ENCODE results near the gene FAM193B. TPM values are rescaled to one million over a fixed set of nuclear protein-coding genes. Genes with fewer than 3 reads are reported as not detected.

The FAM193B gene
- total and polyA plus RNA-seq, 4 donors: 49.0 to 139 (median 81.4) TPM

- Histone ChIP-seq H3K9me3 (ENCODE audit: control insufficient read depth in 4 of 4, insufficient read depth in 3 of 4, low read length in 3 of 4) (no peaks in the 10 kb centered on the region), H3K36me3 (ENCODE audit: control insufficient read depth in 4 of 4, insufficient read depth in 4 of 4, low read length in 4 of 4) (peaks cover 0 to 6% (median under 1%) of the 10 kb centered on the region in 4 donors), H3K9ac (ENCODE audit: insufficient read depth in 1 of 2, low read length in 2 of 2) (no peak overlapping the region), H3K27ac (ENCODE audit: low read depth in 1 of 2, low read length in 1 of 2) (peak overlapping the region; percentile 13 to 71), H3K27me3 (ENCODE audit: control insufficient read depth in 3 of 3, insufficient read depth in 3 of 3, low read length in 2 of 3) (no peaks in the 10 kb centered on the region), H3K4me1 (ENCODE audit: control insufficient read depth in 5 of 5, insufficient read depth in 5 of 5, low read length in 5 of 5) (peaks cover 6 to 53% (median 20%) of the 10 kb centered on the region in 5 donors), H3K4me3 (peak overlapping the region; percentile 18)
- DNase-seq (peak in 1 of 3 donors; percentile 40), ATAC-seq (ENCODE audit: insufficient read depth, low FRiP score) (no peak)
- WGBS, 2 donors: 11 to 12% methylated on average over 48 of the region's 48 CpGs
- TF ChIP-seq CTCF (IDR thresholded peaks at IDR 0.05; ENCODE audit: control extremely low read depth, extremely low read depth): no peak
Observed at GRCh38 chr5:177498013-177498787, 56.2 kb downstream of the FAM193B start.

GRCh38 chr5:177497292-177498012 lies 56.9 kb downstream of the FAM193B start, which contains the start of gene PDLIM7:
Gene PDLIM7, minus strand, starts transcription at chr5:177497604. Its CDS starts 1,092 bp downstream, at chr5:177496512.
- Histone ChIP-seq H3K9ac (ENCODE audit: insufficient read depth in 1 of 2, low read length in 2 of 2) (no peak within 1 kb of the TSS), H3K9me3 (ENCODE audit: control insufficient read depth in 4 of 4, insufficient read depth in 3 of 4, low read length in 3 of 4) (no peaks in the 10 kb centered on the region), H3K4me1 (ENCODE audit: control insufficient read depth in 5 of 5, insufficient read depth in 5 of 5, low read length in 5 of 5) (peaks cover 6 to 55% (median 25%) of the 10 kb centered on the region in 5 donors), H3K36me3 (ENCODE audit: control insufficient read depth in 4 of 4, insufficient read depth in 4 of 4, low read length in 4 of 4) (peaks cover 0 to 6% (median 2%) of the 10 kb centered on the region in 4 donors), H3K27ac (ENCODE audit: low read depth in 1 of 2, low read length in 1 of 2) (peak within 1 kb of the TSS; percentile 85 to 96), H3K4me3 (peak within 1 kb of the TSS; percentile 63), H3K27me3 (ENCODE audit: control insufficient read depth in 3 of 3, insufficient read depth in 3 of 3, low read length in 2 of 3) (no peaks in the 10 kb centered on the region)
- DNase-seq: peak; percentile 98 to 99 (median 98)
- TF ChIP-seq CTCF (IDR thresholded peaks at IDR 0.05; ENCODE audit: control extremely low read depth, extremely low read depth): no peak
- ATAC-seq (ENCODE audit: insufficient read depth, low FRiP score): peak; percentile 89
- WGBS, 2 donors: 1% methylated on average over 62 to 73 of the region's 73 CpGs

GRCh38 chr5:177496727-177497291 lies 57.6 kb downstream of the FAM193B start:
- Histone ChIP-seq H3K9ac (ENCODE audit: insufficient read depth in 1 of 2, low read length in 2 of 2) (no peak overlapping the region), H3K27me3 (ENCODE audit: control insufficient read depth in 3 of 3, insufficient read depth in 3 of 3, low read length in 2 of 3) (no peaks in the 10 kb centered on the region), H3K4me1 (ENCODE audit: control insufficient read depth in 5 of 5, insufficient read depth in 5 of 5, low read length in 5 of 5) (peaks cover 6 to 55% (median 26%) of the 10 kb centered on the region in 5 donors), H3K9me3 (ENCODE audit: control insufficient read depth in 4 of 4, insufficient read depth in 3 of 4, low read length in 3 of 4) (no peaks in the 10 kb centered on the region), H3K27ac (ENCODE audit: low read depth in 1 of 2, low read length in 1 of 2) (peak overlapping the region; percentile 85 to 96), H3K4me3 (peak overlapping the region; percentile 63), H3K36me3 (ENCODE audit: control insufficient read depth in 4 of 4, insufficient read depth in 4 of 4, low read length in 4 of 4) (peaks cover 0 to 7% (median 5%) of the 10 kb centered on the region in 4 donors)
- ATAC-seq (ENCODE audit: insufficient read depth, low FRiP score) (peak; percentile 36), DNase-seq (peak; percentile 92 to 94 (median 92))
- TF ChIP-seq CTCF (IDR thresholded peaks at IDR 0.05; ENCODE audit: control extremely low read depth, extremely low read depth): no peak
- 3 to 5% methylated on average over 12 to 29 of the region's 29 CpGs for WGBS, 2 donors

Measured in lung (tissue), 12 donors.